Caco-2 (cell line): ENCODE measurements around the gene S100A6. TPM values are rescaled to one million over a fixed set of nuclear protein-coding genes. Genes with fewer than 3 reads are reported as not detected.

Experiments
- BruUV-seq: library from RNA; stranded (reverse); fragments of 400-500 nt; replicated peaks from 2 replicates; lab custom pipeline; 2021; lab: Mats Ljungman, UMichigan
- CTCF ChIA-PET: fragments of 300-600 bp; sonication (Branson Sonifier 250); formaldehyde crosslinking; loops from one replicate; lab custom pipeline; 2022; ENCODE audit warnings: antibody characterized with exemption; lab: Charles Lee
- POLR2A ChIA-PET: fragments of 300-600 bp; sonication (Branson Sonifier 250); formaldehyde crosslinking; loops from one replicate; lab custom pipeline; 2022; ENCODE audit warnings: antibody characterized with exemption; lab: Charles Lee
- DNase-seq, 2 experiments: peaks; one replicate each; pipeline versions ENCODE4 v3.0.0 to v3.0.0-alpha.2; 2020 to 2022
- H3K27me3 ChIP-seq: replicated peaks from 2 replicates; pipeline ENCODE4 v1.6.0; 2011; ENCODE audit warnings: low read length; ENCODE audit not compliant: control insufficient read depth, insufficient read depth
- H3K36me3 ChIP-seq: 2 replicates; pipeline ENCODE4 v1.5.1; 2011; ENCODE audit warnings: low read length; ENCODE audit not compliant: control insufficient read depth, insufficient read depth
- H3K4me1 ChIP-seq: fragments of 250-450 bp; sonication (Bioruptor Pico); 2 replicates; pipeline ENCODE4 v1.5.1; 2020; ENCODE audit warnings: mild to moderate bottlenecking
- H3K4me3 ChIP-seq: 2 replicates; pipeline ENCODE4 v1.5.1; 2011; ENCODE audit warnings: low read depth, mild to moderate bottlenecking, control low read depth, low read length
- H3K9me3 ChIP-seq: fragments of 250-450 bp; sonication (Bioruptor Pico); 2 replicates; pipeline ENCODE4 v1.5.1; 2020; ENCODE audit warnings: mild to moderate bottlenecking, moderate library complexity
- H3K27ac Mint-ChIP-seq: one replicate; pipeline ENCODE4 v1.8.0; 2022; ENCODE audit warnings: mixed read lengths; ENCODE audit not compliant: unreplicated experiment
- H3K27me3 Mint-ChIP-seq: one replicate; pipeline ENCODE4 v1.8.0; 2022; ENCODE audit warnings: mixed read lengths; ENCODE audit not compliant: insufficient read depth, unreplicated experiment
- H3K36me3 Mint-ChIP-seq: one replicate; pipeline ENCODE4 v1.8.0; 2022; ENCODE audit warnings: mild to moderate bottlenecking, mixed read lengths; ENCODE audit not compliant: insufficient read depth, unreplicated experiment
- H3K4me1 Mint-ChIP-seq: one replicate; pipeline ENCODE4 v1.8.0; 2022; ENCODE audit warnings: low read depth, mixed read lengths; ENCODE audit not compliant: unreplicated experiment
- H3K4me3 Mint-ChIP-seq: one replicate; pipeline ENCODE4 v1.8.0; 2022; ENCODE audit warnings: mild to moderate bottlenecking, moderate library complexity, mixed read lengths; ENCODE audit not compliant: unreplicated experiment
- H3K9me3 Mint-ChIP-seq: one replicate; pipeline ENCODE4 v1.8.0; 2022; ENCODE audit warnings: mixed read lengths; ENCODE audit not compliant: unreplicated experiment
- CTCF ChIP-seq, 2 experiments: fragments of 200-600 bp in 1 of 2; IDR thresholded peaks; 1 replicate in 1 of 2; 2 replicates in 1 of 2; pipeline versions ENCODE4 v1.5.1 to v1.8.0; 2011 to 2022; ENCODE audit warnings: antibody characterized with exemption in 1 of 2, control low read depth in 1 of 2, inconsistent platforms in 1 of 2, low read depth in 1 of 2, low read length in 1 of 2, mild to moderate bottlenecking in 1 of 2, moderate library complexity in 1 of 2; ENCODE audit not compliant: insufficient read depth in 1 of 2, severe bottlenecking in 1 of 2, unreplicated experiment in 1 of 2
- intact Hi-C: fragments of 100-400 bp; cut with micrococcal nuclease; formaldehyde crosslinking; loops from one replicate; pipeline ENCODE4 v1.10.0; 2022; ENCODE audit not compliant: unreplicated experiment
- total RNA-seq: library from RNA; stranded (reverse); gene quantifications from 2 replicates; pipeline ENCODE4 v1.2.3, GENCODE V29; 2022

S100A6 gene
- total RNA-seq, 1 experiment from 2014 or later: 432 TPM

GRCh38 chr1:153507926-153508583, 27.7 kb downstream of the S100A6 start:
- H3K9me3 ChIP-seq: no peaks in the 10 kb centered on the region
- DNase-seq: no peak
- no TSS peak for BruUV-seq
- H3K27me3 ChIP-seq: no peaks in the 10 kb centered on the region
- no peak for TF ChIP-seq CTCF (IDR thresholded peaks at IDR 0.05; ENCODE audit: insufficient read depth in 1 of 2, low read depth in 1 of 2, low read length in 1 of 2, severe bottlenecking in 1 of 2, unreplicated experiment in 1 of 2)
- Mint-ChIP-seq H3K9me3 (no peaks in the 10 kb centered on the region), H3K27me3 (no peaks in the 10 kb centered on the region), H3K4me3 (no peak overlapping the region), H3K36me3 (no peaks in the 10 kb centered on the region), H3K27ac (no peak overlapping the region), H3K4me1 (peaks cover 38% of the 10 kb centered on the region)
- intact Hi-C loops: no loop called here
- peaks cover 36% of the 10 kb centered on the region for H3K4me1 ChIP-seq
- H3K4me3 ChIP-seq: no peak overlapping the region
- POLR2A ChIA-PET: interaction anchor here (1.3 kb wide), 1 partner anchor 119 kb away, joined by 4 read pairs; the partner anchor contains the start of gene S100A13
- no peaks in the 10 kb centered on the region for H3K36me3 ChIP-seq
- CTCF ChIA-PET: interaction anchor here (0.7 to 1.3 kb wide), 3 partner anchors 12 to 126 kb away, joined by 3 to 4 read pairs (median 3); partner anchors contain the start of gene CHTOP

GRCh38 chr1:153506831-153507413, 28.9 kb downstream of the S100A6 start:
- no peaks in the 10 kb centered on the region for H3K36me3 ChIP-seq
- BruUV-seq: no TSS peak
- H3K27ac Mint-ChIP-seq: no peak overlapping the region
- no peak overlapping the region for H3K4me3 Mint-ChIP-seq
- ChIA-PET POLR2A (interaction anchor here (1.3 kb wide), 1 partner anchor 120 kb away, joined by 4 read pairs; the partner anchor contains the start of gene S100A13), CTCF (interaction anchor here (0.7 kb wide), 2 partner anchors 38 to 62 kb away, joined by 3 read pairs; no protein-coding TSS in a partner anchor)
- no peak for TF ChIP-seq CTCF (IDR thresholded peaks at IDR 0.05; ENCODE audit: insufficient read depth in 1 of 2, low read depth in 1 of 2, low read length in 1 of 2, severe bottlenecking in 1 of 2, unreplicated experiment in 1 of 2)
- peaks cover 26% of the 10 kb centered on the region for H3K4me1 Mint-ChIP-seq
- no peaks in the 10 kb centered on the region for H3K9me3 Mint-ChIP-seq
- H3K27me3 Mint-ChIP-seq: no peaks in the 10 kb centered on the region
- H3K4me3 ChIP-seq: no peak overlapping the region
- intact Hi-C loops: no loop called here
- DNase-seq: peak; percentile 35 to 66
- no peaks in the 10 kb centered on the region for H3K9me3 ChIP-seq
- H3K27me3 ChIP-seq: no peaks in the 10 kb centered on the region
- no peaks in the 10 kb centered on the region for H3K36me3 Mint-ChIP-seq
- peaks cover 29% of the 10 kb centered on the region for H3K4me1 ChIP-seq

- TF ChIP-seq CTCF (IDR thresholded peaks at IDR 0.05; ENCODE audit: insufficient read depth in 1 of 2, low read depth in 1 of 2, low read length in 1 of 2, severe bottlenecking in 1 of 2, unreplicated experiment in 1 of 2): no peak
- Histone ChIP-seq H3K4me3 (no peak overlapping the region), H3K4me1 (peaks cover 24% of the 10 kb centered on the region), H3K9me3 (no peaks in the 10 kb centered on the region), H3K36me3 (no peaks in the 10 kb centered on the region), H3K27me3 (no peaks in the 10 kb centered on the region)
- CTCF ChIA-PET: interaction anchor here (0.7 kb wide), 1 partner anchor 39 kb away, joined by 3 read pairs; no protein-coding TSS in a partner anchor
- Mint-ChIP-seq H3K27ac (no peak overlapping the region), H3K4me1 (peaks cover 21% of the 10 kb centered on the region), H3K36me3 (no peaks in the 10 kb centered on the region), H3K9me3 (no peaks in the 10 kb centered on the region), H3K4me3 (no peak overlapping the region), H3K27me3 (no peaks in the 10 kb centered on the region)
- intact Hi-C loops: no loop called here
- POLR2A ChIA-PET: no interaction called here
- no TSS peak for BruUV-seq
- no peak for DNase-seq
These were observed 29.4 kb downstream of the S100A6 start for GRCh38 chr1:153506386-153506785.
